ENCODE measurements around the gene PRG3. TPM values are rescaled to one million over a fixed set of nuclear protein-coding genes. Genes with fewer than 3 reads are reported as not detected.

Gene PRG3
- total RNA-seq, 1 experiment from 2014 or later = not detected

DNA sequence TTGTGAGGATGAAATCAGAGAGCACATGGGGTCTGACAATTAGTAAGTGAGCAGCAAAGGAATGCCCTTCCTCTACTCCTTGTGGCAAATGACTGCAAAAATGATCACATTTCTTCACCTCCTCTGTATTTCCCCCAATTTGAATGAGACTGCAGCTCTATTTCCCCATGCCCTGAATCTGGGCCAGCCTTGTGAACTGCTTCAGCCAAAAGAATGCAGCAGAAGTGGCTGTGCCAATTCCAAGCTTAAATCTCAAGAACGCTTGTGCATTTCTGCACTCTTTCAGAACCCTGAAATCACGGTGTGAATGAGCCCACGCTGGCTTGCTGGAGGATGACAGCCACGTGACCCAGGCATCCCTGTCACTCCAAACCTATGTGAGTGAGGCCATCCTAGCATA is 36.1 kb upstream of the PRG3 start:
- H3K4me2 ChIP-seq (ENCODE audit: low read length) = no peak overlapping the region
- intact Hi-C loops (cut with micrococcal nuclease) = no loop called here
- DNase-seq (no peak), ATAC-seq (no peak)
- TF ChIP-seq EZH2 (IDR thresholded peaks at IDR 0.05; ENCODE audit: low read length, unreplicated experiment) = no peak
- no peak for TF ChIP-seq CTCF (conservative IDR thresholded peaks at IDR 0.05; ENCODE audit: low read depth, low read length)
- TF ChIP-seq EZH2phosphoT487 (IDR thresholded peaks at IDR 0.05; ENCODE audit: borderline replicate concordance, low read length) = no peak
- no peaks in the 10 kb centered on the region for H4K20me1 ChIP-seq (ENCODE audit: low read length)
- no peak overlapping the region for H2AFZ ChIP-seq (ENCODE audit: low read length)
- no peaks in the 10 kb centered on the region for H3K9me2 ChIP-seq (replicated peaks; ENCODE audit: low read length)
- no TSS peak for BruUV-seq (replicated peaks)
- no peaks in the 10 kb centered on the region for H3K27me3 ChIP-seq (ENCODE audit: low read length)
- H3K36me3 ChIP-seq (ENCODE audit: low read depth, low read length) = 0 out of 2 replicates have a peak, but pooled peaks cover 8% of the 10 kb centered on the region
- ChIA-PET POLR2A (ENCODE audit: unreplicated experiment) (no interaction called here), CTCF (no interaction called here)
- H3K4me1 ChIP-seq (ENCODE audit: insufficient read depth, low read length) = no peaks in the 10 kb centered on the region
- no peaks in the 10 kb centered on the region for H3K9me3 ChIP-seq (ENCODE audit: low read length)
- H3F3A ChIP-seq (ENCODE audit: low read length, unreplicated experiment) = no peaks in the 10 kb centered on the region
- H3K4me3 ChIP-seq (ENCODE audit: low read length) = no peak overlapping the region
- H3K79me2 ChIP-seq (ENCODE audit: low read length) = no peaks in the 10 kb centered on the region
- no peak overlapping the region for H3K27ac ChIP-seq (ENCODE audit: low read length)
- no peak overlapping the region for H3K9ac ChIP-seq (ENCODE audit: low read length)

GRCh38 chr11:57416436-57416835 is 35.5 kb upstream of the PRG3 start:
- ChIA-PET POLR2A (ENCODE audit: unreplicated experiment) (no interaction called here), CTCF (no interaction called here)
- Histone ChIP-seq H3K4me2 (ENCODE audit: low read length) (no peak overlapping the region), H2AFZ (ENCODE audit: low read length) (no peak overlapping the region), H3K36me3 (ENCODE audit: low read depth, low read length) (0 out of 2 replicates have a peak, but pooled peaks cover 8% of the 10 kb centered on the region), H3K27ac (ENCODE audit: low read length) (no peak overlapping the region), H4K20me1 (ENCODE audit: low read length) (no peaks in the 10 kb centered on the region), H3K9me3 (ENCODE audit: low read length) (no peaks in the 10 kb centered on the region), H3K9ac (ENCODE audit: low read length) (no peak overlapping the region), H3K4me3 (ENCODE audit: low read length) (no peak overlapping the region), H3K27me3 (ENCODE audit: low read length) (no peaks in the 10 kb centered on the region), H3K79me2 (ENCODE audit: low read length) (no peaks in the 10 kb centered on the region), H3K4me1 (ENCODE audit: insufficient read depth, low read length) (no peaks in the 10 kb centered on the region), H3F3A (ENCODE audit: low read length, unreplicated experiment) (no peaks in the 10 kb centered on the region), H3K9me2 (replicated peaks; ENCODE audit: low read length) (no peaks in the 10 kb centered on the region)
- no peak for ATAC-seq
- no peak for DNase-seq
- no peak for TF ChIP-seq EZH2 (IDR thresholded peaks at IDR 0.05; ENCODE audit: low read length, unreplicated experiment)
- TF ChIP-seq CTCF (conservative IDR thresholded peaks at IDR 0.05; ENCODE audit: low read depth, low read length) = no peak
- TF ChIP-seq EZH2phosphoT487 (IDR thresholded peaks at IDR 0.05; ENCODE audit: borderline replicate concordance, low read length) = no peak
- no TSS peak for BruUV-seq (replicated peaks)
- intact Hi-C loops (cut with micrococcal nuclease) = no loop called here

GRCh38 chr11:57414612-57415212 is 33.8 kb upstream of the PRG3 start:
- intact Hi-C loops (cut with micrococcal nuclease) = no loop called here
- BruUV-seq (replicated peaks) = no TSS peak

More at GRCh38 chr11:57414612-57415212, 33.8 kb upstream of the PRG3 start:
- no peak for DNase-seq
- Histone ChIP-seq H2AFZ (ENCODE audit: low read length) (no peak overlapping the region), H3K9me3 (ENCODE audit: low read length) (no peaks in the 10 kb centered on the region), H3K36me3 (ENCODE audit: low read depth, low read length) (0 out of 2 replicates have a peak, but pooled peaks cover 8% of the 10 kb centered on the region), H3K4me2 (ENCODE audit: low read length) (no peak overlapping the region), H3K27me3 (ENCODE audit: low read length) (no peaks in the 10 kb centered on the region), H3F3A (ENCODE audit: low read length, unreplicated experiment) (no peaks in the 10 kb centered on the region), H3K27ac (ENCODE audit: low read length) (no peak overlapping the region), H3K4me1 (ENCODE audit: insufficient read depth, low read length) (no peaks in the 10 kb centered on the region), H4K20me1 (ENCODE audit: low read length) (no peaks in the 10 kb centered on the region), H3K9me2 (replicated peaks; ENCODE audit: low read length) (no peaks in the 10 kb centered on the region), H3K79me2 (ENCODE audit: low read length) (no peaks in the 10 kb centered on the region), H3K4me3 (ENCODE audit: low read length) (no peak overlapping the region), H3K9ac (ENCODE audit: low read length) (no peak overlapping the region)
- TF ChIP-seq CTCF (conservative IDR thresholded peaks at IDR 0.05; ENCODE audit: low read depth, low read length) (no peak), EZH2phosphoT487 (IDR thresholded peaks at IDR 0.05; ENCODE audit: borderline replicate concordance, low read length) (no peak), EZH2 (IDR thresholded peaks at IDR 0.05; ENCODE audit: low read length, unreplicated experiment) (no peak)
- ChIA-PET CTCF (no interaction called here), POLR2A (ENCODE audit: unreplicated experiment) (no interaction called here)
- no peak for ATAC-seq
